C4-2B (cell line): Measurements from ENCODE around the gene DHCR7.

ENCODE experiments used
- ZFX ChIP-seq: fragments of 450-650 bp; IDR thresholded peaks from 2 replicates; pipeline ENCODE4 v1.6.1; 2017
- TF ChIP-seq, protein P1 (sequence below): fragments of 450-650 bp; conservative IDR thresholded peaks from 2 replicates; pipeline ENCODE4 v1.5.1; 2017; ENCODE audit warnings: mild to moderate bottlenecking

DNA sequence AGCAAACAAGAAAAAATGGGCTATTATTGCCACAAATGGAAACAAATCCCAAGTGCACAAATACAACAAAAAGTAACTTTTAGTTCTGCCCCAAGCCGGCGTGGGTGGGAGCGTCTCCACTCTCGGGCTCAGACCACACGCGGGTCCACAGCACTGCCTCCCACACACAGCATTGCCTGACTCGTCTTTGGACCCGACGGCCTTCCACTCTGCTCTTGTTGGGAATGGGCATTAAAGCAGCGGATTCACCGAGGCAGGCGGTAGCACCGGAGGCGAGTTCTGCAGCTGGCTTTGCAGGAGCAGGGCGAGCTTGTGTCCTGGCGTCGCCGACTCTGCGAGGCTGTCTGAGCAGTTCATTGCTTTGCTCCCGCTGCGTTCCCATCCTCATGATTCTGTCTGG, 27.8 kb upstream of the DHCR7 start:
- TF ChIP-seq, protein P1, sequence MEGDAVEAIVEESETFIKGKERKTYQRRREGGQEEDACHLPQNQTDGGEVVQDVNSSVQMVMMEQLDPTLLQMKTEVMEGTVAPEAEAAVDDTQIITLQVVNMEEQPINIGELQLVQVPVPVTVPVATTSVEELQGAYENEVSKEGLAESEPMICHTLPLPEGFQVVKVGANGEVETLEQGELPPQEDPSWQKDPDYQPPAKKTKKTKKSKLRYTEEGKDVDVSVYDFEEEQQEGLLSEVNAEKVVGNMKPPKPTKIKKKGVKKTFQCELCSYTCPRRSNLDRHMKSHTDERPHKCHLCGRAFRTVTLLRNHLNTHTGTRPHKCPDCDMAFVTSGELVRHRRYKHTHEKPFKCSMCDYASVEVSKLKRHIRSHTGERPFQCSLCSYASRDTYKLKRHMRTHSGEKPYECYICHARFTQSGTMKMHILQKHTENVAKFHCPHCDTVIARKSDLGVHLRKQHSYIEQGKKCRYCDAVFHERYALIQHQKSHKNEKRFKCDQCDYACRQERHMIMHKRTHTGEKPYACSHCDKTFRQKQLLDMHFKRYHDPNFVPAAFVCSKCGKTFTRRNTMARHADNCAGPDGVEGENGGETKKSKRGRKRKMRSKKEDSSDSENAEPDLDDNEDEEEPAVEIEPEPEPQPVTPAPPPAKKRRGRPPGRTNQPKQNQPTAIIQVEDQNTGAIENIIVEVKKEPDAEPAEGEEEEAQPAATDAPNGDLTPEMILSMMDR, result no peak
- TF ChIP-seq ZFX, result no peak
